HEK293T (cell line): ENCODE data around the gene WNK2.

Experiments used
- CTCF ChIA-PET: fragments of 350-600 bp; formaldehyde crosslinking; extraction: SDS; loops from one replicate; lab custom pipeline; 2021; ENCODE audit warnings: antibody characterized with exemption, inconsistent platforms; lab: Yijun Ruan, JAX
- POLR2A ChIA-PET: fragments of 350-600 bp; formaldehyde crosslinking; extraction: SDS; loops from one replicate; lab custom pipeline; 2020; ENCODE audit warnings: antibody characterized with exemption, inconsistent platforms; lab: Yijun Ruan, JAX
- DNase-seq: peaks from one replicate; pipeline ENCODE4 v3.0.0; 2012; ENCODE audit warnings: mixed read lengths; ENCODE audit errors: extremely low spot score
- ARNT ChIP-seq: fragments of 450-650 bp; IDR thresholded peaks from 2 replicates; pipeline ENCODE4 v1.6.1; 2017; ENCODE audit warnings: mild to moderate bottlenecking
- BHLHE40 ChIP-seq: fragments of 450-650 bp; IDR thresholded peaks from 2 replicates; pipeline ENCODE4 v1.6.1; 2016; ENCODE audit warnings: mild to moderate bottlenecking, moderate library complexity, borderline replicate concordance
- CTBP1 ChIP-seq: fragments of 450-650 bp; IDR thresholded peaks from 2 replicates; pipeline ENCODE4 v1.6.1; 2016; ENCODE audit warnings: borderline replicate concordance
- ELF4 ChIP-seq: fragments of 450-650 bp; IDR thresholded peaks from 2 replicates; pipeline ENCODE4 v1.6.1; 2017; ENCODE audit warnings: antibody characterized with exemption
- FOXA1 ChIP-seq: fragments of 450-650 bp; IDR thresholded peaks from 2 replicates; pipeline ENCODE4 v1.6.1; 2016; ENCODE audit warnings: mild to moderate bottlenecking
- FOXK2 ChIP-seq: fragments of 450-650 bp; IDR thresholded peaks from 2 replicates; pipeline ENCODE4 v1.6.1; 2016; ENCODE audit warnings: mild to moderate bottlenecking
- FOXM1 ChIP-seq: fragments of 450-650 bp; IDR thresholded peaks from 2 replicates; pipeline ENCODE4 v1.6.1; 2017; ENCODE audit warnings: mild to moderate bottlenecking, borderline replicate concordance
- HDGF ChIP-seq: fragments of 450-650 bp; IDR thresholded peaks from 2 replicates; pipeline ENCODE4 v1.6.1; 2017; ENCODE audit warnings: antibody characterized with exemption, borderline replicate concordance
- L3MBTL2 ChIP-seq: fragments of 450-650 bp; conservative IDR thresholded peaks from 2 replicates; pipeline ENCODE4 v1.6.1; 2016; ENCODE audit warnings: mild to moderate bottlenecking
- LEF1 ChIP-seq: fragments of 450-650 bp; IDR thresholded peaks from 2 replicates; pipeline ENCODE4 v1.6.1; 2017; ENCODE audit warnings: mild to moderate bottlenecking, borderline replicate concordance
- NFRKB ChIP-seq: fragments of 450-650 bp; IDR thresholded peaks from 2 replicates; pipeline ENCODE4 v1.6.1; 2016; ENCODE audit warnings: mild to moderate bottlenecking, moderate library complexity
- PKNOX1 ChIP-seq: fragments of 450-650 bp; IDR thresholded peaks from 2 replicates; pipeline ENCODE4 v1.6.1; 2016
- SP1 ChIP-seq: fragments of 450-650 bp; IDR thresholded peaks from 2 replicates; pipeline ENCODE4 v1.6.1; 2017
- SUZ12 ChIP-seq: fragments of 450-650 bp; IDR thresholded peaks from 2 replicates; pipeline ENCODE4 v1.6.1; 2016; ENCODE audit warnings: mild to moderate bottlenecking
- TARDBP ChIP-seq: fragments of 450-650 bp; IDR thresholded peaks from 2 replicates; pipeline ENCODE4 v1.6.1; 2016
- ZNF384 ChIP-seq: fragments of 450-650 bp; IDR thresholded peaks from 2 replicates; pipeline ENCODE4 v1.6.1; 2016

Gene WNK2

DNA sequence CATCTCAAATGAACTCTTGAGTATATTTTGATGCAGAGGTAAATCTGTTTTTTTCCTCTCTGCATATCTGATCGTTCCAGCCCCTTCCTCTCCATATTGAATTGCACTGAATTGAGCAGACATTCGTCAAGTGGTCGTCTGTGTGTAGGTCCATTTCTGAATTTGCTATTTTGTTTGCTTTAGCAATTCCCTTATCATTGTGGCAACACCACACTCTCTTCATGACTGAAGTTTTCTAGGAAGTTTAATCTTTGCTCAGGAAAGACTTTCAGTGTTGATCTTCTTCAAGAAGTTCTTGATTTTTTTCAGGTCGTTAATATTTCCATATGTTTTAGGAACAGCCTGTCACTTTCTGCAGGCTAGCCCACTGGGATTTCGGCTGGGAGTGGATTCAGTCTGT is 132.0 kb downstream of the WNK2 start:
- ChIA-PET POLR2A (no interaction called here), CTCF (interaction anchor here (0.6 to 0.7 kb wide), 2 partner anchors 154 to 162 kb away, joined by 4 to 6 read pairs; no protein-coding TSS in a partner anchor)
- no peak for DNase-seq
- no peak for TF ChIP-seq SUZ12

DNA sequence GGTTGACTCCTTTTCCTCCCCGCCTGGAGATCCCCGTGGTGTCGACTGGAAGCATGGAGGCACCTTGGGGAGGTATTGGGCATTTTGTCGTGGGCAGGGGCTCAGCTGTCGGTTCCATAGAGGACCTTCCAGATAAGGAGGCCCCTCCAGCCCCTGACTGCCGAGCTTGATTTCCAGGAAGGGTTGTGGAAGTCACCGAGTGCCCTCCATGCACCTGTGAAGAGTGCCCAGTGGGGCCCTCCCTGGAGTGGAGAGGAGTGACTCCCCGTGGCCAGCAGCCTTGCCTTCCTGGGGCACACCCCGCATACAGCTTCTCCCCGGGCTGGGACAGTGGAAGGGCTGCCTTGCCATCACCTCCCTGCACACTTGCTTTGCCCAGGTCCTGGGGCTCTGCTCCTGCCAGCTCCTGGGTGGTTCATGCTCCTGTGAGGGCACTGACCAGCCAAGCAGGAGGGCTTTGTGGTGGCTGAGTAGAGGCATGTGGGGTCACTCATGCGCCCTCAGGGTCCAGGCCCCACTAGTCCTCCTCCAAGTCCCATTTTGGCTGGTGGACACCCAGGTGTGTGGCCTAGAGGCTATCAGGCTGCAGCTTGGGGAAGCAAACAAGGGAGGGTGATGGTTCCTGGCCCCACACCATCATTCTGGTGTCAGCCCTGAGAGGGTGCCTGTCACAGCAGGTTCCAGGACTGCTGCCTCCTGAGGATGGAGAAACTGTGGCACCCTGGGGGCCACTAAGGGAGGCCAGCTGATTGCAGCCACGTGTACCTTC is 133.0 kb downstream of the WNK2 start:
- ChIA-PET POLR2A (no interaction called here), CTCF (interaction anchor here (0.6 kb wide), 1 partner anchor 163 kb away, joined by 6 read pairs; no protein-coding TSS in a partner anchor)
- no peak for DNase-seq
- TF ChIP-seq SUZ12 (no peak), BHLHE40 (no peak), TARDBP (no peak), LEF1 (no peak), FOXM1 (no peak), FOXK2 (no peak), PKNOX1 (no peak), HDGF (no peak)

DNA sequence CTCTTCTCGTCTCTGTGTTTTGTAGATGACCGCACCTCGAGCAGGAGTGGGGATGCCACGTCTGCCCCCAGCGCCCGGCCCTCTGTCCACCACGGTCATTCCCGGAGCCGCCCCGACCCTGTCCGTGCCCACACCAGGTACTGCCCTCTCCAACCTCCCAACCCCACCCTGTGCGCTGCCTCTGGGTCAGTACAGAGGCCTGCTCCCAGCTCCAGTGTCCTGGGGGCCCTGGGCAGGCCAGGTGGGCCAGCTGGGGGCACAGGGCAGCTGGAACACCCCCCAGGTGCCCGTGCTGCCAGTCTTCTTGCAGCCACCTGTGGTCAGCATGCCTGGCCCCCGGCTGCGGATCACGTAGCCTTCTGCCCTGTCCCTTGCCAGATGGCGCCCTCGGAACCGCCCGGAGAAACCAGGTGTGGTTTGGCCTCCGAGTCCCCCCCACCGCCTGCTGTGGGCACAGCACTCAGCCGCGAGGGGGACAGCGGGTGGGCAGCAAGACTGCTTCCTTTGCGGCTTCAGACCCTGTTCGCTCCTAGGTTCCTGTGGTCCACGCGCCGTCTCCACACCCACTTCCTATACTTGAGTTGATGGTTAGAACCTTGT is 133.7 kb downstream of the WNK2 start:
- no peak for DNase-seq
- POLR2A ChIA-PET, result no interaction called here
- TF ChIP-seq L3MBTL2 (no peak), SUZ12 (no peak), CTBP1 (no peak), ELF4 (no peak), ZNF384 (no peak), FOXK2 (no peak), TARDBP (no peak), LEF1 (no peak), FOXA1 (no peak), FOXM1 (no peak), HDGF (no peak), NFRKB (no peak), ARNT (no peak)
- CTCF ChIA-PET, result no interaction called here

DNA sequence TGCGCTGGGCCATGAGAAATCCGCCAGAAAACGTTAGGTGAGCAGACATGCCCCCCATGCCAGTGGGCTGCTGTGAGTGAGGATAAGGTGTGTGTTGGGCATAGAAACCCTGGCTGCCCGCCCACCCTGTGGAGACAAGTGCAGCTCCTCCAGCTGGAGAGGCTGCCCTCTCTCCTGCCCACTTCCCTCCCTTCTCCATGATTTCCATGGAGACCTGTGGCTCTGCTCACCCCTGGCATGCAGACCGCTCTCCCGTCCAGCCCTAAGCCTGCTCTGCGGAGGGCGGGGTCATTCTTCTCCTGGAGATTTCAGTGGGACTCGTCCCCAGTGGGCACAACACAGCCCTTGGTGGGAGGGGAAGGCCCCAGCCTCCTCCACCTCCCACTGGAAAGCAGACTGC is 134.5 kb downstream of the WNK2 start:
- CTCF ChIA-PET, result no interaction called here
- DNase-seq, result no peak
- POLR2A ChIA-PET, result no interaction called here
- no peak for TF ChIP-seq ZNF384
- TF ChIP-seq HDGF, result no peak
- TF ChIP-seq TARDBP, result no peak
- no peak for TF ChIP-seq LEF1
- no peak for TF ChIP-seq NFRKB
- TF ChIP-seq BHLHE40, result no peak
- no peak for TF ChIP-seq FOXM1
- no peak for TF ChIP-seq SP1
- TF ChIP-seq L3MBTL2, result no peak
- no peak for TF ChIP-seq ELF4
- no peak for TF ChIP-seq PKNOX1
- TF ChIP-seq CTBP1, result no peak
- no peak for TF ChIP-seq ARNT
- no peak for TF ChIP-seq FOXA1
- TF ChIP-seq SUZ12, result no peak

GRCh38 chr9:93319301-93319991 is 135.5 kb downstream of the WNK2 start:
- TF ChIP-seq SP1, result no peak
- no peak for TF ChIP-seq SUZ12
- no peak for TF ChIP-seq ARNT
- TF ChIP-seq FOXA1, result no peak
- DNase-seq, result no peak
- POLR2A ChIA-PET, result no interaction called here
- CTCF ChIA-PET, result no interaction called here

- TF ChIP-seq FOXA1 (no peak), PKNOX1 (no peak), BHLHE40 (no peak), L3MBTL2 (no peak), CTBP1 (no peak), FOXK2 (no peak), ELF4 (no peak), LEF1 (no peak), HDGF (no peak), ZNF384 (no peak)
- ChIA-PET CTCF (no interaction called here), POLR2A (no interaction called here)
- no peak for DNase-seq
Measured at GRCh38 chr9:93319992-93320500, 136.1 kb downstream of the WNK2 start.
